Inflammatory macrophage treated with lipopolysaccharide for 4 hours (primary cell): Measurements from ENCODE around the gene MAGI1.

ENCODE experiments used
- DNase-seq: peaks from one replicate; pipeline ENCODE4 v3.0.0-alpha.2; 2020

Gene MAGI1

GRCh38 chr3:65944252-65944651 lies 94.5 kb downstream of the MAGI1 start:
- no peak for DNase-seq

GRCh38 chr3:65939801-65940246 lies 98.9 kb downstream of the MAGI1 start:
- no peak for DNase-seq

GRCh38 chr3:65939184-65939583 lies 99.5 kb downstream of the MAGI1 start:
- DNase-seq = no peak

- no peak for DNase-seq
These were observed 100.0 kb downstream of the MAGI1 start for GRCh38 chr3:65938676-65939075.

GRCh38 chr3:65938147-65938546 lies 100.6 kb downstream of the MAGI1 start:
- no peak for DNase-seq

GRCh38 chr3:65936908-65937638 lies 101.6 kb downstream of the MAGI1 start:
- DNase-seq = no peak

GRCh38 chr3:65935724-65936123 lies 103.0 kb downstream of the MAGI1 start:
- DNase-seq = no peak

- no peak for DNase-seq
These were observed 108.1 kb downstream of the MAGI1 start for GRCh38 chr3:65930648-65931047.

GRCh38 chr3:65928110-65928509 lies 110.6 kb downstream of the MAGI1 start:
- DNase-seq = no peak

GRCh38 chr3:65927576-65927975 lies 111.1 kb downstream of the MAGI1 start:
- DNase-seq = no peak

GRCh38 chr3:65925254-65925954 lies 113.3 kb downstream of the MAGI1 start:
- DNase-seq = no peak

GRCh38 chr3:65924762-65925161 lies 114.0 kb downstream of the MAGI1 start:
- no peak for DNase-seq

GRCh38 chr3:65922441-65922840 lies 116.3 kb downstream of the MAGI1 start:
- DNase-seq = no peak

- DNase-seq = no peak
These were observed 118.9 kb downstream of the MAGI1 start for GRCh38 chr3:65919826-65920225.

- no peak for DNase-seq
These were observed 123.2 kb downstream of the MAGI1 start for GRCh38 chr3:65915477-65915876.

- DNase-seq = peak; percentile 4
These were observed 123.9 kb downstream of the MAGI1 start for GRCh38 chr3:65914740-65915367.

GRCh38 chr3:65914032-65914739 lies 124.5 kb downstream of the MAGI1 start:
- DNase-seq = no peak

GRCh38 chr3:65912647-65913046 lies 126.1 kb downstream of the MAGI1 start:
- DNase-seq = no peak

- DNase-seq = no peak
These were observed 130.1 kb downstream of the MAGI1 start for GRCh38 chr3:65908588-65908987.

GRCh38 chr3:65907232-65908130 lies 131.2 kb downstream of the MAGI1 start:
- DNase-seq = no peak

- no peak for DNase-seq
These were observed 132.9 kb downstream of the MAGI1 start for GRCh38 chr3:65905771-65906170.

- DNase-seq = no peak
These were observed 134.7 kb downstream of the MAGI1 start for GRCh38 chr3:65904016-65904415.
